H1 (cell line): ENCODE data around the gene SMLR1.

Experiments used
- EP300 ChIP-seq, 2 experiments: IDR thresholded peaks; 1 replicate in 1 of 2; 2 replicates in 1 of 2; pipeline ENCODE4 v1.6.1; 2011 to 2012; ENCODE audit warnings: low read depth in 2 of 2, low read length in 2 of 2, mild to moderate bottlenecking in 2 of 2, borderline replicate concordance in 1 of 2, inconsistent platforms in 1 of 2, moderate library complexity in 1 of 2
- KDM1A ChIP-seq: fragments of 200-600, 300-600 bp; sonication (generic); IDR thresholded peaks from 2 replicates; pipeline ENCODE4 v1.7.1; 2016; ENCODE audit warnings: mild to moderate bottlenecking, low read length, borderline replicate concordance
- MAX ChIP-seq: IDR thresholded peaks from 2 replicates; pipeline ENCODE4 v1.6.1; 2012; ENCODE audit warnings: inconsistent platforms
- POLR2A ChIP-seq, 2 experiments: IDR thresholded peaks; 1 replicate in 1 of 2; 2 replicates in 1 of 2; pipeline ENCODE4 v1.6.1; 2011; ENCODE audit warnings: low read depth in 2 of 2, low read length in 2 of 2, mild to moderate bottlenecking in 2 of 2; ENCODE audit errors: control extremely low read depth in 1 of 2

- TF ChIP-seq POLR2A (IDR thresholded peaks at IDR 0.05; ENCODE audit: control extremely low read depth in 1 of 2, low read depth in 2 of 2, low read length in 2 of 2) (no peak), EP300 (IDR thresholded peaks at IDR 0.05; ENCODE audit: borderline replicate concordance in 1 of 2, low read depth in 2 of 2, low read length in 2 of 2) (no peak), MAX (no peak), KDM1A (no peak)
These were observed 47.1 kb upstream of the SMLR1 start for GRCh38 chr6:130780122-130780521.
